ENCODE results near the gene CALU.

CALU gene

GRCh38 chr7:128739048-128739962, at the start of gene CALU:
TSS of gene CALU (plus strand) at chr7:128739359. CDS start at chr7:128748584, 9,225 bp downstream.
- peak; percentile 83 for DNase-seq

GRCh38 chr7:128691227-128691626, 47.9 kb upstream of the CALU start:
- DNase-seq, result no peak

- DNase-seq, result no peak
These were observed 46.4 kb upstream of the CALU start for GRCh38 chr7:128692623-128693270.

- no peak for DNase-seq
These were observed 45.7 kb upstream of the CALU start for GRCh38 chr7:128693373-128694015.

- DNase-seq, result no peak
These were observed 44.4 kb upstream of the CALU start for GRCh38 chr7:128694738-128695137.

- DNase-seq, result no peak
These were observed 41.8 kb upstream of the CALU start for GRCh38 chr7:128697302-128697905.

GRCh38 chr7:128699196-128699712, 39.9 kb upstream of the CALU start:
- no peak for DNase-seq

GRCh38 chr7:128699895-128700294, 39.3 kb upstream of the CALU start:
- DNase-seq, result no peak

- no peak for DNase-seq
These were observed 37.9 kb upstream of the CALU start for GRCh38 chr7:128701062-128701785.

GRCh38 chr7:128703609-128704241, 35.4 kb upstream of the CALU start:
- DNase-seq, result no peak

- DNase-seq, result no peak
These were observed 33.2 kb upstream of the CALU start for GRCh38 chr7:128705891-128706333.

- no peak for DNase-seq
These were observed 31.4 kb upstream of the CALU start for GRCh38 chr7:128707752-128708151.

GRCh38 chr7:128708235-128708634, 30.9 kb upstream of the CALU start:
- DNase-seq, result no peak

GRCh38 chr7:128708824-128709223, 30.3 kb upstream of the CALU start:
- DNase-seq, result no peak

- DNase-seq, result no peak
These were observed 28.7 kb upstream of the CALU start for GRCh38 chr7:128710481-128710880.

GRCh38 chr7:128713794-128714193, 25.4 kb upstream of the CALU start:
- DNase-seq, result no peak

GRCh38 chr7:128714701-128715495, 24.3 kb upstream of the CALU start:
- no peak for DNase-seq

- DNase-seq, result no peak
These were observed 20.1 kb upstream of the CALU start for GRCh38 chr7:128718967-128719642.

GRCh38 chr7:128721376-128721775, 17.8 kb upstream of the CALU start:
- DNase-seq, result no peak

GRCh38 chr7:128724743-128725142, 14.4 kb upstream of the CALU start:
- DNase-seq, result no peak
